GM12878 (cell line): ENCODE results near the gene CDK3. TPM values are rescaled to one million over a fixed set of nuclear protein-coding genes. Genes with fewer than 3 reads are reported as not detected.

ENCODE experiments used
- ATAC-seq: fragments of 200-7000 bp; cut with Tn5 transposase; 3 replicates; pipeline ENCODE4 v1.9.1; 2020; ENCODE audit warnings: mild to moderate bottlenecking, moderate library complexity
- BruUV-seq: library from RNA; stranded (reverse); fragments of 400-500 nt; replicated peaks from 2 replicates; lab custom pipeline; 2021; lab: Mats Ljungman, UMichigan
- CTCF ChIA-PET: fragments of 300-600 bp; sonication (Branson Sonifier 250); formaldehyde crosslinking; extraction: SDS; loops from one replicate; lab custom pipeline; 2021; ENCODE audit warnings: inconsistent platforms; lab: Yijun Ruan, JAX
- POLR2A ChIA-PET: fragments of 350-600 bp; formaldehyde crosslinking; extraction: SDS; loops from one replicate; lab custom pipeline; 2021; ENCODE audit warnings: inconsistent platforms; lab: Charles Lee
- RAD21 ChIA-PET: fragments of 300-600 bp; sonication (Branson Sonifier 250); formaldehyde crosslinking; loops from one replicate; lab custom pipeline; 2023; ENCODE audit warnings: antibody characterized with exemption; ENCODE audit not compliant: unreplicated experiment; lab: Charles Lee
- SMC1A ChIA-PET: fragments of 300-600 bp; sonication (Branson Sonifier 250); formaldehyde crosslinking; loops from one replicate; lab custom pipeline; 2023; ENCODE audit not compliant: unreplicated experiment, uncharacterized antibody; lab: Charles Lee
- DNase-seq: peaks from one replicate; pipeline ENCODE4 v3.0.0-alpha.2; 2011; ENCODE audit warnings: low read depth, low spot score
- FAIRE-seq: peaks from 3 replicates; lab custom pipeline; 2011; peaks lifted over from hg19 to GRCh38; lab: Jason Lieb, UNC
- H2AFZ ChIP-seq: 2 replicates; pipeline ENCODE4 v1.6.0; 2011; ENCODE audit warnings: low read depth, low read length, control low read depth; ENCODE audit not compliant: control insufficient read depth
- H3K27ac ChIP-seq: 2 replicates; pipeline ENCODE4 v1.5.1; 2011; ENCODE audit warnings: control low read depth; ENCODE audit not compliant: control insufficient read depth, insufficient read depth
- H3K27me3 ChIP-seq, 2 experiments: replicated peaks in 1 of 2; 2 replicates each; pipeline versions ENCODE4 v1.6.0 to v1.6.1; 2011; ENCODE audit warnings: low read length in 1 of 2; ENCODE audit not compliant: control insufficient read depth in 2 of 2, insufficient read depth in 2 of 2
- H3K36me3 ChIP-seq, 2 experiments: 2 replicates each; pipeline ENCODE4 v1.5.1; 2011; ENCODE audit warnings: low read length in 1 of 2; ENCODE audit not compliant: control insufficient read depth in 2 of 2, insufficient read depth in 2 of 2
- H3K4me1 ChIP-seq: 2 replicates; pipeline ENCODE4 v1.6.1; 2011; ENCODE audit warnings: mild to moderate bottlenecking, low read length, moderate library complexity, mixed read lengths; ENCODE audit not compliant: control insufficient read depth, insufficient read depth
- H3K4me2 ChIP-seq: 2 replicates; pipeline ENCODE4 v1.6.0; 2011; ENCODE audit warnings: control low read depth; ENCODE audit not compliant: control insufficient read depth, insufficient read depth
- H3K4me3 ChIP-seq: fragments of 200-600 bp; sonication (generic); 2 replicates; pipeline ENCODE4 v1.5.1; 2016
- H3K79me2 ChIP-seq: 2 replicates; pipeline ENCODE4 v1.6.0; 2011; ENCODE audit warnings: low read length; ENCODE audit not compliant: control insufficient read depth, insufficient read depth
- H3K9ac ChIP-seq: 2 replicates; pipeline ENCODE4 v1.8.0; 2011; ENCODE audit warnings: low read length, control low read depth, mixed read lengths; ENCODE audit not compliant: control insufficient read depth, insufficient read depth
- H3K9me3 ChIP-seq: replicated peaks from 3 replicates; pipeline ENCODE4 v1.5.1; 2011; ENCODE audit warnings: mild to moderate bottlenecking, low read length; ENCODE audit not compliant: control insufficient read depth, insufficient read depth
- H4K20me1 ChIP-seq: 2 replicates; pipeline ENCODE4 v1.6.0; 2011; ENCODE audit not compliant: control insufficient read depth, insufficient read depth
- BCL3 ChIP-seq: IDR thresholded peaks from 2 replicates; pipeline ENCODE4 v1.6.1; 2011; ENCODE audit warnings: borderline replicate concordance, low read depth, mild to moderate bottlenecking, moderate library complexity, low read length; ENCODE audit not compliant: insufficient read depth, poor library complexity, severe bottlenecking
- CBFB ChIP-seq: IDR thresholded peaks from 2 replicates; pipeline ENCODE4 v1.6.1; 2016; ENCODE audit warnings: antibody characterized with exemption, low read depth
- EZH2 ChIP-seq: IDR thresholded peaks from 2 replicates; pipeline ENCODE4 v1.6.1; 2012; ENCODE audit warnings: low read depth, mild to moderate bottlenecking, control low read depth, inconsistent platforms, low read length, borderline replicate concordance; ENCODE audit not compliant: control insufficient read depth
- HDAC2 ChIP-seq: fragments of 200-600 bp; sonication (generic); IDR thresholded peaks from 2 replicates; pipeline ENCODE4 v1.6.1; 2017
- POLR2A ChIP-seq: IDR thresholded peaks from 2 replicates; pipeline ENCODE4 v1.6.1; 2011; ENCODE audit warnings: low read depth, mild to moderate bottlenecking, low read length
- RAD21 ChIP-seq: IDR thresholded peaks from 2 replicates; pipeline ENCODE4 v1.6.1; 2011; ENCODE audit warnings: mild to moderate bottlenecking, low read depth, low read length, moderate library complexity; ENCODE audit not compliant: insufficient read depth
- RCOR1 ChIP-seq: conservative IDR thresholded peaks from 2 replicates; pipeline ENCODE4 v1.6.1; 2012; ENCODE audit warnings: low read depth, low read length, improper control_type of control experiment
- RUNX3 ChIP-seq: IDR thresholded peaks from 2 replicates; pipeline ENCODE4 v1.6.1; 2012; ENCODE audit warnings: low read length, inconsistent platforms
- SP1 ChIP-seq: IDR thresholded peaks from one replicate; pipeline ENCODE4 v1.6.1; 2011; ENCODE audit warnings: low read depth, low read length
- SPI1 ChIP-seq: IDR thresholded peaks from 2 replicates; pipeline ENCODE4 v1.6.1; 2011; ENCODE audit warnings: low read depth, mild to moderate bottlenecking, low read length, moderate library complexity, borderline replicate concordance; ENCODE audit not compliant: insufficient read depth
- SRF ChIP-seq, 2 experiments: IDR thresholded peaks; 2 replicates each; pipeline ENCODE4 v1.6.1; 2011; ENCODE audit warnings: low read depth in 2 of 2, low read length in 2 of 2, mild to moderate bottlenecking in 1 of 2, moderate library complexity in 1 of 2
- SUZ12 ChIP-seq: fragments of 200-600 bp; sonication (generic); IDR thresholded peaks from one replicate; pipeline ENCODE4 v1.6.1; 2018; ENCODE audit warnings: antibody characterized with exemption, mild to moderate bottlenecking; ENCODE audit not compliant: unreplicated experiment
- ZBTB4 ChIP-seq: fragments of 450-650 bp; formaldehyde crosslinking; IDR thresholded peaks from 2 replicates; pipeline ENCODE4 v1.4.0; 2022; ENCODE audit warnings: mild to moderate bottlenecking, moderate library complexity
- ZNF217 ChIP-seq: fragments of 450-650 bp; IDR thresholded peaks from 2 replicates; pipeline ENCODE4 v1.6.1; 2017; ENCODE audit warnings: antibody characterized with exemption, mild to moderate bottlenecking
- WGBS: methylation state at CpG from one replicate; pipeline ENCODE4 v1.1.6; 2016; ENCODE audit warnings: low lambda C conversion rate; ENCODE audit not compliant: insufficient replicate concordance, insufficient coverage; ENCODE audit errors: missing lambda C conversion rate; 5-methylcytosine and 5-hydroxymethylcytosine counted together
- in situ Hi-C: fragments of 300-500 bp; cut with MboI; formaldehyde crosslinking; loops from 9 replicates; pipeline ENCODE4 v1.14.3; 2018; ENCODE audit warnings: mixed read lengths
- intact Hi-C: fragments of 100-400 bp; cut with micrococcal nuclease; formaldehyde crosslinking; loops from one replicate; pipeline ENCODE4 v1.14.2; 2022; ENCODE audit not compliant: unreplicated experiment
- polyA plus RNA-seq, 11 experiments: library from polyadenylated mRNA; depleted of rRNA in 4 of 11; unstranded in 6 of 11; stranded (reverse) in 5 of 11; fragments of >200 nt; fragmentation: Nextera tagmentation in 4 of 11; fragmentation: Illumina TruSeq in 1 of 11; extraction: Ambion mirVana in 4 of 11; extraction: Trizol in 1 of 11; gene quantifications; 1 replicate in 1 of 11; 2 replicates in 10 of 11; pipeline versions ENCODE4 v1.2.1 to v1.2.3, GENCODE V29; 2011 to 2016; ENCODE audit warnings: inconsistent platforms in 2 of 11, missing spikeins in 2 of 11, low read depth in 1 of 11
- total RNA-seq, 4 experiments: library from RNA; depleted of rRNA in 3 of 4; stranded (reverse); fragments of >200 nt in 3 of 4; fragmentation: Illumina TruSeq in 1 of 4; extraction: Trizol in 1 of 4; gene quantifications; 2 replicates each; pipeline versions ENCODE4 v1.2.1 to v1.2.3, GENCODE V29; 2013 to 2021

Gene CDK3
- total and polyA plus RNA-seq, 10 of the 15 experiments (the other 5 are each of a cell fraction or from before 2014, with no cell fraction given) = 1.1 to 7.1 (median 4.2) TPM

GRCh38 chr17:76026714-76027158 lies 26.1 kb downstream of the CDK3 start:
- WGBS = 56% methylated on average over 15 of the region's 15 CpGs
- Histone ChIP-seq H3K9ac (no peak overlapping the region), H2AFZ (no peak overlapping the region), H3K79me2 (no peaks in the 10 kb centered on the region), H3K27me3 (no peaks in the 10 kb centered on the region), H3K9me3 (no peaks in the 10 kb centered on the region), H3K4me1 (no peaks in the 10 kb centered on the region), H3K27ac (no peak overlapping the region), H3K4me2 (no peak overlapping the region), H4K20me1 (no peaks in the 10 kb centered on the region), H3K36me3 (no peaks in the 10 kb centered on the region), H3K4me3 (no peak overlapping the region)
- ChIA-PET CTCF (no interaction called here), POLR2A (no interaction called here), SMC1A (no interaction called here), RAD21 (no interaction called here)
- TF ChIP-seq CBFB = no peak
- no peak for TF ChIP-seq ZBTB4
- intact Hi-C loops = no loop called here
- FAIRE-seq (no peak), DNase-seq (no peak), ATAC-seq (no peak)
- in situ Hi-C loops = no loop called here
- no TSS peak for BruUV-seq

GRCh38 chr17:76027159-76027839 lies 26.6 kb downstream of the CDK3 start, which contains the start of gene EVPL:
TSS of gene EVPL (minus strand) at chr17:76027306. CDS start at chr17:76027198, 108 bp downstream.
- SMC1A ChIA-PET = no interaction called here
- BruUV-seq = no TSS peak
- H3K4me1 ChIP-seq = no peaks in the 10 kb centered on the region
- 51% methylated on average over 19 of the region's 24 CpGs for WGBS
- H3K9me3 ChIP-seq = no peaks in the 10 kb centered on the region
- no peak within 1 kb of the TSS for H3K4me2 ChIP-seq
- H3K27me3 ChIP-seq = no peaks in the 10 kb centered on the region
- ATAC-seq (no peak), DNase-seq (no peak), FAIRE-seq (no peak)
- in situ Hi-C loops (no loop called here), intact Hi-C loops (no loop called here)
- H4K20me1 ChIP-seq = no peaks in the 10 kb centered on the region
- no peaks in the 10 kb centered on the region for H3K79me2 ChIP-seq
- H3K9ac ChIP-seq = no peak within 1 kb of the TSS
- H3K36me3 ChIP-seq = no peaks in the 10 kb centered on the region
- CTCF ChIA-PET = no interaction called here
- H3K4me3 ChIP-seq = no peak within 1 kb of the TSS
- POLR2A ChIA-PET = no interaction called here
- H2AFZ ChIP-seq = no peak within 1 kb of the TSS
- no peak within 1 kb of the TSS for H3K27ac ChIP-seq
- RAD21 ChIA-PET = no interaction called here
- TF ChIP-seq RAD21 (no peak), SP1 (no peak), EZH2 (no peak), RCOR1 (no peak), POLR2A (no peak), HDAC2 (no peak), SPI1 (no peak), RUNX3 (no peak), ZNF217 (no peak), BCL3 (no peak), SRF (IDR thresholded peaks at IDR 0.05; ENCODE audit: low read depth in 2 of 2, low read length in 2 of 2) (no peak), SUZ12 (no peak)
